ENCODE data around the gene NQO2.

GRCh38 chr6:2990248-2990931 is 9.3 kb upstream of the NQO2 start:
- TF ChIP-seq POLR2AphosphoS5 (IDR thresholded peaks at IDR 0.05; ENCODE audit: low read depth, low read length) (no peak; the same call in 1 of the 2 replicates), CTCF (IDR thresholded peaks at IDR 0.05 in 2 of 3, conservative IDR thresholded peaks at IDR 0.05 in 1 of 3; ENCODE audit: borderline replicate concordance in 1 of 3, insufficient read depth in 1 of 3, low read depth in 2 of 3, low read length in 2 of 3) (no peak), CBX3 (IDR thresholded peaks at IDR 0.05; ENCODE audit: low read depth) (no peak), POLR2A (IDR thresholded peaks at IDR 0.05; ENCODE audit: borderline replicate concordance, extremely low read depth, insufficient read depth, insufficient read length) (no peak), CEBPB (IDR thresholded peaks at IDR 0.05; ENCODE audit: low read depth) (no peak), EZH2 (IDR thresholded peaks at IDR 0.05) (no peak)
